ENCODE data around the gene DHRS7B. TPM values are rescaled to one million over a fixed set of nuclear protein-coding genes. Genes with fewer than 3 reads are reported as not detected.
"Not testable (repeated sequence)": the region's sequence is repeated elsewhere in the genome, so short reads cannot be mapped to it uniquely, and the experiment has no call there.

DHRS7B gene
- total and polyA plus RNA-seq, 5 experiments from 2014 or later: 6.4 to 11.7 (median 8.0) TPM

DNA sequence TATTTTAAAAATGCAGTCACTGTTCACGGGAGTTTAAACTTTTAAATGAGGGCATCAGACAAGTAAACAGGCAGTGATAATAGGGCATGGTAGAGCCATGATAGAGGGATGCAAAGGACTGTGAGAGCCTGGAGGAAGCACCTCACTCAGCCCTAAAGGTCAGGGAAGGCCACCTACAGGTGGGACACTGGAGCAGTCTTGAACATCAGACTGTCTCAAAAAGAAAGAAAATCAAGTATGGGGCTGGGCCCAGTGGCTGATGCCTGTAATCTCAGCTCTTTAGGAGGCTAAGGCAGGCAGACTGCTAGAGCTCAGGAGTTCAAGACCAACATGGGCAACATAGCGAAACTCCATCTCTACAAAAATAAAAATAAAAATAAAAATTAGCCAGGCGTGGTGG, 31.0 kb upstream of the DHRS7B start:
- no peaks in the 10 kb centered on the region for H3K36me3 Mint-ChIP-seq
- H3K4me3 Mint-ChIP-seq: no peak overlapping the region
- no peak overlapping the region for H3K27ac Mint-ChIP-seq
- peaks cover 6 to 16% (median 13%) of the 10 kb centered on the region in 4 donors for H3K4me1 Mint-ChIP-seq
- H3K27me3 Mint-ChIP-seq: no peaks in the 10 kb centered on the region
- no peak for DNase-seq
- POLR2A ChIA-PET: no interaction called here
- no peaks in the 10 kb centered on the region for H3K9me3 Mint-ChIP-seq
- no peak for ATAC-seq

DNA sequence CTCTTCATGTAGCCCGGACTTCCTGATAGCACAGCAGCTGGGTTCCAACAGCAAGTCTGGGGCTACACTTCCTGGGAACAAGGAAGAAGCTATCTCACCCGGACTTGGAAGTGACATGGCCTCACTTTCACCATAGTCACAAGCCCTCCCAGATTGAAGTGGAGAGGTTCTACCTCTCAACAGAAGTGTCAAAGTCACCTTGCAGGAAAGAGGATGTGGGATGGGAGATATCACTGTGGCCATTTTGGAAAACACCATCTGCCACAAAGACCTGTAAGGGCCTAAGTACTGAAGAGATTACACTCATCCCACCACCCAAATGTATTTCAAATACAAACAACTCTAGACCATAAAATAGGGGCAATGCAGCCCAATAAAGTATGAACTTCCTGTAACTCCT, 29.9 kb upstream of the DHRS7B start:
- POLR2A ChIA-PET: no interaction called here
- Mint-ChIP-seq H3K27ac (peak overlapping the region in 1 of 10 donors; percentile 30), H3K4me3 (peak overlapping the region in 1 of 10 donors; percentile 51), H3K36me3 (no peaks in the 10 kb centered on the region), H3K9me3 (no peaks in the 10 kb centered on the region), H3K4me1 (peaks cover 6 to 16% (median 13%) of the 10 kb centered on the region in 4 donors), H3K27me3 (no peaks in the 10 kb centered on the region)
- ATAC-seq (no peak), DNase-seq (no peak)

DNA sequence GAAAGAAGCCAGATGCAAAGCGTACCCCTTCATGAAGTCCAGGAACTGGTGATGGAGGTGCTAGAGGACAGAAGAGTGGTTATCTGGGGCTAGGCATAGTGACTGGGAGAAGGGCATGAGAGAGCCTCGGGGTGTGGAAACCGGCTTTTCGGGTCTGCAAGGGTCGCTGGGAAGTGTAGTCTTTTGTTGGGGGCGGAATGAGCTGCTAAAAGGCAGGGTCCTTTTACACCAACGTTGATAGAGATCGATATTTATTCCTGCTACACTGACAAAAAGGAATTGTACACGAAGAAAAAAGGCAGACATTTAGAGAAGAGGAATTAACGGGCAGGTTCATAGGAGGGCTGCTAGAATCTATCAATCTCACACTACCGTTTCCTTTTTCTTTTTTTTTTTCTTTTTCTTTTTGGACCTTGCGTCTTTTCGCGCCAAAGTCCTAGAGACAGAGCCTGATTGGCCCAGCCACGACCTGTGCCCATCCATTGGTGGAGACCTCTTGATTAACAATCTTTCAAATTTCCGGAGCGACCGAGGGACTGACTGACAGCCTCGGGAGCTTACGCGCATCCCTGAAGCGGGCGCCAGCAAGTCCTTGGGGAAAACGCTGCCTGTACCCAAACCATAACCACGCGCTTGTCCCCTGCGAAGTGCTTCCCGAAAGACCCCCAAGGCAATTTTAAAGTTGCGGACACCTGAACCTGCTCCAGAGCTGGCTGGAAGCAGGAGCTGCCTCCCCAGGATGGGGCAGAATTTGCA, 27.7 kb upstream of the DHRS7B start:
- peaks cover 0 to 3% (median 0%) of the 10 kb centered on the region in 5 donors for H3K27me3 Mint-ChIP-seq
- peak; percentile 97 to 99 for ATAC-seq
- peak overlapping the region; percentile 87 to 94 (median 90) for H3K4me3 Mint-ChIP-seq
- no peaks in the 10 kb centered on the region for H3K9me3 Mint-ChIP-seq
- H3K36me3 Mint-ChIP-seq: no peaks in the 10 kb centered on the region
- H3K4me1 Mint-ChIP-seq: peaks cover 6 to 16% (median 13%) of the 10 kb centered on the region in 4 donors
- peak; percentile 42 to 80 (median 60) for DNase-seq
- H3K27ac Mint-ChIP-seq: peak overlapping the region in 7 of 10 donors; percentile 12 to 78 (median 56)
- POLR2A ChIA-PET: interaction anchor here (0.6 to 2.5 kb wide), 3 partner anchors 56 to 177 kb away, joined by 3 to 23 read pairs (median 4); partner anchors contain the start of gene USP22

DNA sequence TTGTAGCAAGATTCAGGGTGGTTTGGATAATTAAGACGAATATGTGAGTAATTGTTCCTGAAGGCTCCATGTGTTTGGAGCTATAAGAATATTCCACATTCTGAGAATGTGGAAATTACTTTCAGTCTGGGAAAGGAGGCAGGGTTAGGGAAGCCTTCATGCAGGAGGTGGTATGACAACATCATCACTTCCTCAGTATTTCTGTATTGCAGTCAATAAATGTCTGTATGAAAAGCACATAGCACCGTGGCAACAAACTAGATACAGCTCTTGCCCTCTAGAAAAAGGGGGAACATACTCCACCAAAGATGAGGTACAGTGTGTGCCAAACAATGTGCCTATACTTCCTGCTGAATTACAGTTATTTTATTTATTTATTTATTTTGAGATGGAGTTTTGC, 26.1 kb upstream of the DHRS7B start:
- H3K27ac Mint-ChIP-seq: no peak overlapping the region
- H3K27me3 Mint-ChIP-seq: peaks cover 0 to 3% (median 0%) of the 10 kb centered on the region in 5 donors
- DNase-seq (no peak), ATAC-seq (no peak)
- POLR2A ChIA-PET: interaction anchor here (2.5 kb wide), 1 partner anchor 57 kb away, joined by 23 read pairs; the partner anchor contains the start of gene USP22
- H3K4me1 Mint-ChIP-seq: peaks cover 6 to 16% (median 13%) of the 10 kb centered on the region in 4 donors
- H3K9me3 Mint-ChIP-seq: no peaks in the 10 kb centered on the region
- H3K36me3 Mint-ChIP-seq: no peaks in the 10 kb centered on the region
- H3K4me3 Mint-ChIP-seq: no peak overlapping the region

DNA sequence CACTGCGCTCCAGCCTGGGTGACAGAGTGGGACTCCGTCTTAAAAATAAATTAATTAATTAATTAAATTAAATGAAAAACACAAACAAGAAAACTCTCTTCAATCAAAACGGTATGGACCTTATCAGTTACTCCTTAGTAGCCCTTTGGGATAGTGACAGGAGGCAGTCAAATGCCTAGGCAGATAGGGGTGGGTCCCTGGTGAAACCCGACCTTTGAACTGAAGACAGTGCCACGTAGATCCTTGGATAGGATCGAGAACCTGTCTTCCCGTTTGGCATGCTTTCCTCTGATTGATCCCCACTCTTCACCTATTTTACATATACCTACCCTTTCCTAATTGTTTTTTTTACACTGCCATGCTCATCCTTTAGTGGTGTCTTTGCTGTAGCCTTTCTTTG, 22.2 kb upstream of the DHRS7B start:
- no peak overlapping the region for H3K27ac Mint-ChIP-seq
- no peaks in the 10 kb centered on the region for H3K9me3 Mint-ChIP-seq
- POLR2A ChIA-PET: no interaction called here
- H3K36me3 Mint-ChIP-seq: no peaks in the 10 kb centered on the region
- H3K4me3 Mint-ChIP-seq: no peak overlapping the region
- ATAC-seq (no peak), DNase-seq (no peak)
- peaks cover 0 to 4% (median 0%) of the 10 kb centered on the region in 5 donors for H3K27me3 Mint-ChIP-seq
- H3K4me1 Mint-ChIP-seq: peaks cover 1 to 5% (median 3%) of the 10 kb centered on the region in 4 donors

DNA sequence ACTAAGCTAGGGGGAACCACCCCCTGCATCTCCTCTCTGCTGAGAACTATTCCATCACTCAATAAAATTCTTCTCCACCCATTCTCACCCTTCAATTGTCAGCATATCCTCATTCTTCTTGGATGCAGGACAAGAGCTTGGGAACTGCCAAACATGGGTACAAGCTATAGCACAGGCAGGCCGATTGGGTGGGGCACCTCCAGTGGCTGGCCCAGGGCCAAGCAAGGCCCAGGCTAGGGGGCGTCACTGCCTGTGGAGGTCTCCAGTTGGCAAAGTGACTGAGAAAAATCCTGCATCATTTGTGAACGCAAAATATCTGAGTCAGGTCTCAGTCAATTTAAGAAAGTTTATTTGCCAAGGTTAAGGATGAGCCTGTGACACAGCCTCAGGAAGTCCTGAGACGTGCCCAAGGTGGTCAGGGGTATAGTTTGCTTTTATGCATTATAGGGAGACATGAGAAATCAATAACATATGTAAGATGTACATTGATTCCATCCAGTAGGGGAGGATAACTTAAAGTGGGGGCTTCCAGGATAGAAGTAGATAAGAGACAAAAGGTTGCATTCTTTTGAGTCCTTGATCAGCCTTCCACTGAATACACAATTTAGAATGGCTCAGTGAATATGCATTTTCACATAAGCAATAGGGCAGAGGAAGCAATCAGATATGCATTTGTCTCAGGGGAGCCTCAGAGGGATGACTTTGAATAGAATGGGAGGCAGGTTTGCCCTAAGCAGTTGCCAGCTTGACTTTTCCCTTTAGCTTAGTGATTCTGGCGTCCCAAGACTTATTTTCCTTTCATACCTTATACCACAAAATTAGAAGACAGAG, 21.5 kb upstream of the DHRS7B start:
- POLR2A ChIA-PET: no interaction called here
- Mint-ChIP-seq H3K27ac (no peak overlapping the region), H3K36me3 (no peaks in the 10 kb centered on the region), H3K27me3 (peaks cover 0 to 4% (median 0%) of the 10 kb centered on the region in 5 donors), H3K4me3 (no peak overlapping the region), H3K9me3 (no peaks in the 10 kb centered on the region), H3K4me1 (peaks cover 0 to 2% (median 0%) of the 10 kb centered on the region in 4 donors)
- DNase-seq (no peak), ATAC-seq (no peak)

DNA sequence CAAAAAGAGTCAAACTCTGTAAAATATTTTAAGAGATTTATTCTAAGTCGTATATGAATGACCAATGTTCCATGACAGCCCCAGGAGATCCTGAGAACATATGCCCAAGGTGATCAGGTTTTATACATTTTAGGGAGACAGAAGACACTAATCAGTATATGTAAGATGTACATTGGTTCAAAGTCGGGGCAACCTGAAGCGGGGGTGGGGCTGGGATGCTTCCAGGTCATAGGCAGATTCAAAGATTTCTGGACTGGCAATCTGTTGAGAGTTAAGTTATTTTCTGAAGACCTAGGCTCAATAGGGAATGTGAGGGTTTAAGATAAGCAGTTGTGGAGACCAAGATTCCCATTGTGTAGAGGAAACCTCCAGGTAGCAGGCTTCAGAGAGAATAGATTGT, 20.4 kb upstream of the DHRS7B start:
- H3K27ac Mint-ChIP-seq: no peak overlapping the region
- no peaks in the 10 kb centered on the region for H3K36me3 Mint-ChIP-seq
- H3K27me3 Mint-ChIP-seq: peaks cover 0 to 4% (median 0%) of the 10 kb centered on the region in 5 donors
- H3K4me3 Mint-ChIP-seq: no peak overlapping the region
- DNase-seq: no peak
- no peaks in the 10 kb centered on the region for H3K9me3 Mint-ChIP-seq
- POLR2A ChIA-PET: no interaction called here
- no peak for ATAC-seq
- H3K4me1 Mint-ChIP-seq: peaks cover 0 to 2% (median 0%) of the 10 kb centered on the region in 4 donors

DNA sequence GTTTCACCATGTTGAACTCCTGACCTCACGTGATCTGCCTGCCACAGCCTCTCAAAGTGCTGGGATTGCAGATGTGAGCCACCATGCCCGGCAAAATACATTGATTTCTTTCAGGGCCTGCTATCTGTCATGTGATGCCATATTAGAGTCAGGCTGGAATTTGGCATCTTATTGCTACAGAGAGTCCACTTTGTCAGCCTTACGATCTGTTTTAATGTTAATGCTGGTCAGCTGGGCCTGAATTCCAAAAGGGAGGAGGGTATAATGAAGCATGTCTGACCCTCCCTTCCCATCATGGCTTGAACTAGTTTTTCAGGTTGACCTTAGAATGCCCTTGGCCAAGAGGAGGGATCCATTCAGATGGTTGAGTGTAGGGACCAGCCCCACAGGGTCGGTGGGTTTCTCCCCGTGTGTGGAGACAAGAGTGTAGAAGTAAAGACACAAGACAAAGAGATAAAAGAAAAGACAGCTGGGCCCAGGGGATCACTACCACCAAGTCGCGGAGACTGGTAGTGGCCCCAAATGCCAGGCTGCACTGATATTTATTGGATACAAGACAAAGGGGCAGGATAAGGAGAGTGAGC, 19.6 kb upstream of the DHRS7B start:
- H3K36me3 Mint-ChIP-seq, POLR2A ChIA-PET, H3K9me3 Mint-ChIP-seq, H3K27me3 Mint-ChIP-seq, DNase-seq, H3K4me1 Mint-ChIP-seq, H3K4me3 Mint-ChIP-seq, ATAC-seq: not testable (repeated sequence)
- H3K27ac Mint-ChIP-seq: peak overlapping the region in 1 of 10 donors; percentile 8

DNA sequence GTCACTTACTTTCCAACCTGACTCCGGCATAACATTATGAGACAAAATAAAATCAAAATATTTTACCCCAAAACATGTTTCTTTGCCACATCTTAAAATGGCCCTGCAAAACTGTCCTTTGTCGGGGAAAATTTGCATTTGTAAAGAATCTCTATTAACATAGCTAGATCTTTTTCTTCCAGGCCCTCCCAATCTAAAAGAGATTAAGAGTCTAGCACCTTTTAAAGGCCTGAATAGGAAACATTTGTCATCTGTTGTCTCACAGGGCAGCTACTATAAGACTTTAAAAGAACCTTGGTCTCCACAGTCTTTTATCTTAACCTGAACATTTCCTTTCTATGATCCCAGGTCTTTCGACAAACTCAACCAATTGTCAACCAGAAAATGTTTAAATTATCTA, 18.1 kb upstream of the DHRS7B start:
- H3K27me3 Mint-ChIP-seq: peaks cover 0 to 4% (median 0%) of the 10 kb centered on the region in 5 donors
- ATAC-seq (no peak), DNase-seq (no peak)
- no peak overlapping the region for H3K27ac Mint-ChIP-seq
- H3K9me3 Mint-ChIP-seq: no peaks in the 10 kb centered on the region
- POLR2A ChIA-PET: no interaction called here
- no peak overlapping the region for H3K4me3 Mint-ChIP-seq
- H3K4me1 Mint-ChIP-seq: peaks cover 0 to 2% (median 0%) of the 10 kb centered on the region in 4 donors
- no peaks in the 10 kb centered on the region for H3K36me3 Mint-ChIP-seq

DNA sequence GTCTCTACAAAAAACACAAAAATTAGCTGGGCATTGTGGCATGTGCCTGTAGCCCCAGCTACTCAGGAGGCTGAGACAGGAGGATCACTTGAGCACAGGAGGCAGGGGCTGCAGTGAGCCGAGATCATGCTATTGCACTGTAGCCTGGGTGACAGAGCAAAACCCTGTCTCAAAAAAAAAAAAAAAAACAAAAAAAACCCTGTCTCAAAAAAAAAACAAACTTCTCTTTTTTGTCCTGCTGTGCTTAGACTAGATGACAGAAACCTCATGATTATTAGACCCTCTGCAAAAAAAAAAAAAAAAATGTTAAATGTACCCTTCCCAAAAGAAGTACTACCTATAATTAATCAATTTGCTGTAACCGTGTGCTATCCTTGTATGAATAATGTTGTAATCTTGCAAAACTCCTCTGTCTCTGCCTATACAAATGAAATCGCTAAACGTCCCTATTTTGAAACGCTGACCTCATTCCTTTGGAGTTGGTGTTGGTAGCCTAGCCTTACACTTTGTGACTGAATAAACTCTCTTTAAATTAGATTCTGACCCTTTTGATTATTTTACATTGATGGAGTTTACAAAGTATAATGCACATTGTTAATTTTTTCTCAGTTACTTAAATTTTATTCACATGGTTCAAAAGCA, 13.6 kb upstream of the DHRS7B start:
- H3K4me1 Mint-ChIP-seq: no peaks in the 10 kb centered on the region
- ATAC-seq (no peak), DNase-seq (no peak)
- H3K4me3 Mint-ChIP-seq: no peak overlapping the region
- POLR2A ChIA-PET: no interaction called here
- peaks cover 0 to 6% (median 0%) of the 10 kb centered on the region in 5 donors for H3K27me3 Mint-ChIP-seq
- no peaks in the 10 kb centered on the region for H3K9me3 Mint-ChIP-seq
- no peaks in the 10 kb centered on the region for H3K36me3 Mint-ChIP-seq
- no peak overlapping the region for H3K27ac Mint-ChIP-seq

DNA sequence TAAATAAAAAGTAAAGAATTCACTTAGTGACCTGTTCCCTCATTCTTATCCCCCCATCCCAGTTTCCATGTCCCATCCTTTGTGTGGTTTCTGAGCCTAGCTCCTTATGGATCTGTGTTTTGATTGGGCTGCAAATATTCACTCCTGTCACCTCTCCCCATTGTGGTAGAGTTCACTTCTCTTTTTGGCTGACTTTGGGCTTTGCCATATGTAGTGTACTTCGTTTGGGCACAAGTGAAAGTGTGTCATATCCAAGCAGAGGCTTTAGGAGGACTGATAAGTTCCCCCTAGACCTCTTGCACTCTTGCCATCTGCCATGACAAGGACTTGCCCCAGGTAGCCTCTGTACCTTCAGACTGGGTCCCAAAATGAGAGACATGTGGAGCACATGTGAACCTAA, 13.0 kb upstream of the DHRS7B start:
- H3K36me3 Mint-ChIP-seq: no peaks in the 10 kb centered on the region
- no peak overlapping the region for H3K4me3 Mint-ChIP-seq
- H3K27ac Mint-ChIP-seq: no peak overlapping the region
- H3K4me1 Mint-ChIP-seq: no peaks in the 10 kb centered on the region
- POLR2A ChIA-PET: no interaction called here
- no peak for DNase-seq
- no peak for ATAC-seq
- no peaks in the 10 kb centered on the region for H3K9me3 Mint-ChIP-seq
- H3K27me3 Mint-ChIP-seq: peaks cover 0 to 6% (median 0%) of the 10 kb centered on the region in 5 donors

DNA sequence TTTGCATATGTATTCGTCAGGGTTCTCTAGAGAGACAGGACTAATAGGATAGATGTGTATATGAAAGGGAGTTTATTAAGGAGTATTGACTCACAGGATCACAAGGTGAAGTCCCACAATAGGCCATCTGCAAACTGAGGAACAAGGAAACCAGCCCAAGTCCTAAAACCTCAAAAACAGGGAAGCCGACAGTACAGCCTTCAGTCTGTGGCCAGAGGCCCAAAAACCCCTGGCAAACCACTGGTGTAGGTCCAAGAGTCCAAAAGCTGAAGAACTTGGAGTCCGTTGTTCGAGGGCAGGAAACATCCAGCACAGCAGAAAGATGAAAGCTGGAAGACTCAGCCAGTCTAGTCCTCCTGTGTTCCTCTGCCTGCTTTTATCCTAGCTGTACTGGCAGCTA, 12.0 kb upstream of the DHRS7B start:
- POLR2A ChIA-PET, H3K9me3 Mint-ChIP-seq, H3K36me3 Mint-ChIP-seq, H3K27ac Mint-ChIP-seq, H3K27me3 Mint-ChIP-seq, H3K4me3 Mint-ChIP-seq, DNase-seq, ATAC-seq, H3K4me1 Mint-ChIP-seq: not testable (repeated sequence)

Measured in naive thymus-derived CD8-positive, alpha-beta T cell (primary cell).